Osteoblast (primary cell): Measurements from ENCODE around the gene UBE3B. TPM values are rescaled to one million over a fixed set of nuclear protein-coding genes. Genes with fewer than 3 reads are reported as not detected.

Experiments used
- DNase-seq: peaks from one replicate; pipeline ENCODE4 v3.0.0; 2011; ENCODE audit warnings: low spot score, mixed read lengths; ENCODE audit not compliant: insufficient read length; ENCODE audit errors: missing footprints
- H2AFZ ChIP-seq: 2 replicates; pipeline ENCODE4 v1.6.0; 2011; ENCODE audit warnings: mild to moderate bottlenecking, low read length
- H3K27ac ChIP-seq: 2 replicates; pipeline ENCODE4 v1.5.1; 2011; ENCODE audit warnings: mild to moderate bottlenecking, low read depth, low read length, moderate library complexity
- H3K27me3 ChIP-seq: 2 replicates; pipeline ENCODE4 v1.6.0; 2012; ENCODE audit warnings: mild to moderate bottlenecking, control low read depth, inconsistent platforms, low read length, moderate library complexity; ENCODE audit not compliant: insufficient read depth
- H3K36me3 ChIP-seq: 2 replicates; pipeline ENCODE4 v1.5.1; 2011; ENCODE audit warnings: mild to moderate bottlenecking, low read length, control low read depth, moderate library complexity; ENCODE audit not compliant: insufficient read depth
- H3K4me1 ChIP-seq: 2 replicates; pipeline ENCODE4 v1.5.1; 2011; ENCODE audit warnings: mild to moderate bottlenecking, low read length, control low read depth, moderate library complexity; ENCODE audit not compliant: insufficient read depth
- H3K4me2 ChIP-seq: 2 replicates; pipeline ENCODE4 v1.6.0; 2011; ENCODE audit warnings: mild to moderate bottlenecking, low read length; ENCODE audit not compliant: insufficient read depth
- H3K4me3 ChIP-seq: fragments of 200-600 bp; sonication (generic); 3 replicates; pipeline ENCODE4 v1.5.1; 2012; ENCODE audit warnings: mild to moderate bottlenecking, low read length, inconsistent platforms; ENCODE audit not compliant: insufficient read depth
- H3K79me2 ChIP-seq: 2 replicates; pipeline ENCODE4 v1.6.0; 2012; ENCODE audit warnings: mild to moderate bottlenecking, low read length, control low read depth, inconsistent platforms; ENCODE audit not compliant: insufficient read depth
- H3K9me3 ChIP-seq: 2 replicates; pipeline ENCODE4 v1.5.1; 2011; ENCODE audit warnings: low read depth, low read length, control low read depth
- H4K20me1 ChIP-seq: 2 replicates; pipeline ENCODE4 v1.6.0; 2012; ENCODE audit warnings: mild to moderate bottlenecking, low read length, control low read depth; ENCODE audit not compliant: insufficient read depth
- CTCF ChIP-seq: IDR thresholded peaks from 2 replicates; pipeline ENCODE4 v1.5.1; 2011; ENCODE audit warnings: mild to moderate bottlenecking, low read depth, low read length, moderate library complexity; ENCODE audit errors: extremely low read depth
- total RNA-seq: library from RNA; depleted of rRNA; stranded (reverse); fragments of >200 nt; gene quantifications from 2 replicates; pipeline ENCODE4 v1.2.3, GENCODE V29; 2012

UBE3B gene
- total RNA-seq, 1 donor = 40.9 TPM

DNA sequence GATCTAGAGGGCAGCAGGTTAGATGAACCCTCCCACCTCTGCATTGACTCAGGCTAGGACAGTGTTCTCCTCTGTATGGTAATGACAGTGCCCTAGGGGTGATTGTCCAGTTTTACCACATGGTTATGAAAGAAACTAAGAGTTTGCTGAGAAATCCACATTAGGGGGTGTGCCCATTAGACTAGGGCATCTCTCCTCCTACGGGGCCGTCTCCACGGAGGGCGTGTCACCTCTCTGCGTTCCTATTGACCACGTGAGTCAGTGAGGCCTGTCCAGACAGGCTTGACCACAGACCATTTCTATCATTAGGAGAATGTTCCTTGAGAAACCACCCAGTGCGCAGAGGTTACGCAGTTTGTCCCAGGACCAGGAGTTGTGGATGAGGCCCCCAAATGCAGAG lies 104.4 kb downstream of the UBE3B start:
- Histone ChIP-seq H2AFZ (no peak overlapping the region), H3K79me2 (no peaks in the 10 kb centered on the region), H3K4me1 (no peaks in the 10 kb centered on the region), H3K4me2 (no peak overlapping the region), H4K20me1 (no peaks in the 10 kb centered on the region), H3K4me3 (no peak overlapping the region), H3K27me3 (no peaks in the 10 kb centered on the region), H3K36me3 (peaks cover 31% of the 10 kb centered on the region), H3K27ac (no peak overlapping the region), H3K9me3 (no peaks in the 10 kb centered on the region)
- DNase-seq = peak; percentile 96
- TF ChIP-seq CTCF = no peak

GRCh38 chr12:109582636-109583035 lies 105.2 kb downstream of the UBE3B start:
- Histone ChIP-seq H3K9me3 (no peaks in the 10 kb centered on the region), H3K79me2 (no peaks in the 10 kb centered on the region), H3K4me3 (no peak overlapping the region), H3K27me3 (no peaks in the 10 kb centered on the region), H4K20me1 (no peaks in the 10 kb centered on the region), H2AFZ (no peak overlapping the region), H3K27ac (no peak overlapping the region), H3K36me3 (peaks cover 23% of the 10 kb centered on the region), H3K4me1 (no peaks in the 10 kb centered on the region), H3K4me2 (no peak overlapping the region)
- TF ChIP-seq CTCF = no peak
- peak; percentile 1 for DNase-seq

DNA sequence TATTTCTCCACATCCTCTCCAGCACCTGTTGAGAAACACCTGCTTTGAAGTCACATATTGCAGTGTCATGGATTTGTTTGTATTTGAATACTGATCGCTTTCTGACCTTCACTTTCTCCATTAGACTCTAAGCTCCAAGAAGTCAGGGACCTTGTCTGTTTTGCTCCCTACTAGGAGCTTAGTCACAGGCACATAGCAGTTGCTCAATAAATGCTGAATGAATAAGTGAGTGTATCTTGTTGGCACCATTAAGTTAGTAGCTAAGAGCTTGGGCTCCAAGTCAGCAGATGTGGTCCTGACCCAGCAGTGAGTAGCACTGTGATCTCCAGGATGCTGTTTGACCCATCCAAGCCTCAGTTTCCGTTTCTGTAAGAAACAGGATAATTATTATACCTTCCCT lies 106.3 kb downstream of the UBE3B start:
- DNase-seq = peak; percentile 63
- H2AFZ ChIP-seq = no peak overlapping the region

More for the DNA sequence above, 106.3 kb downstream of the UBE3B start:
- H3K27me3 ChIP-seq = no peaks in the 10 kb centered on the region
- no peaks in the 10 kb centered on the region for H3K79me2 ChIP-seq
- no peak for TF ChIP-seq CTCF
- H3K9me3 ChIP-seq = no peaks in the 10 kb centered on the region
- H3K4me1 ChIP-seq = no peaks in the 10 kb centered on the region
- H4K20me1 ChIP-seq = no peaks in the 10 kb centered on the region
- no peak overlapping the region for H3K27ac ChIP-seq
- peaks cover 14% of the 10 kb centered on the region for H3K36me3 ChIP-seq
- no peak overlapping the region for H3K4me2 ChIP-seq
- no peak overlapping the region for H3K4me3 ChIP-seq

Other genes starting within 250 kb of the UBE3B start
- gene FOXN4, start 168.3 kb upstream of the UBE3B start, total RNA-seq = not detected in 2 replicates
- 1.5 TPM in 1 of 2 replicates, not detected in the other for gene MYO1H, start 129.7 kb upstream of the UBE3B start, total RNA-seq
- gene KCTD10, start 334 bp upstream of the UBE3B start, total RNA-seq = 94.6 and 102 TPM in 2 replicates
- gene MMAB, start 95.9 kb downstream of the UBE3B start, total RNA-seq = 34.4 and 35.7 TPM in 2 replicates
- 31.1 and 31.2 TPM in 2 replicates for gene MVK, start 96.2 kb downstream of the UBE3B start, total RNA-seq
- 0.29 and 0.36 TPM in 2 replicates for gene FAM222A, start 236.2 kb downstream of the UBE3B start, total RNA-seq